ENCODE results near the gene ZNF578.

Gene ZNF578

GRCh38 chr19:52453324-52454094, at the start of gene ZNF578:
Gene ZNF578 (plus strand): TSS chr19:52453553. CDS start chr19:52501846, 48,293 bp downstream.
- TF ChIP-seq CTCF (IDR thresholded peaks at IDR 0.05; ENCODE audit: control insufficient read depth, extremely low read depth, insufficient read depth), result no peak

GRCh38 chr19:52410276-52410675, 43.1 kb upstream of the ZNF578 start:
- H3K4me3 ChIP-seq (ENCODE audit: low read depth, low read length), result no peak overlapping the region
- no peak for DNase-seq (ENCODE audit: low read depth)
- no peak for TF ChIP-seq CTCF (IDR thresholded peaks at IDR 0.05; ENCODE audit: control insufficient read depth, extremely low read depth, insufficient read depth)

More at GRCh38 chr19:52453324-52454094, at the start of gene ZNF578:
- DNase-seq (ENCODE audit: low read depth), result peak; percentile 50
- H3K4me3 ChIP-seq (ENCODE audit: low read depth, low read length), result peak within 1 kb of the TSS; percentile 64

- H3K4me3 ChIP-seq (ENCODE audit: low read depth, low read length), result no peak overlapping the region
- no peak for TF ChIP-seq CTCF (IDR thresholded peaks at IDR 0.05; ENCODE audit: control insufficient read depth, extremely low read depth, insufficient read depth)
- DNase-seq (ENCODE audit: low read depth), result no peak
These were observed 37.6 kb upstream of the ZNF578 start for GRCh38 chr19:52415711-52416110.

GRCh38 chr19:52428937-52429336, 24.4 kb upstream of the ZNF578 start, which contains the start of gene ZNF534:
Gene ZNF534 (plus strand): TSS chr19:52429148. CDS start chr19:52431475, 2,327 bp downstream.
- no peak for DNase-seq (ENCODE audit: low read depth)
- H3K4me3 ChIP-seq (ENCODE audit: low read depth, low read length), result no peak within 1 kb of the TSS
- no peak for TF ChIP-seq CTCF (IDR thresholded peaks at IDR 0.05; ENCODE audit: control insufficient read depth, extremely low read depth, insufficient read depth)

- TF ChIP-seq CTCF (IDR thresholded peaks at IDR 0.05; ENCODE audit: control insufficient read depth, extremely low read depth, insufficient read depth), result no peak
- no peak for DNase-seq (ENCODE audit: low read depth)
- H3K4me3 ChIP-seq (ENCODE audit: low read depth, low read length), result no peak overlapping the region
These were observed 11.2 kb upstream of the ZNF578 start for GRCh38 chr19:52442179-52442578.

- DNase-seq (ENCODE audit: low read depth), result no peak
- H3K4me3 ChIP-seq (ENCODE audit: low read depth, low read length), result no peak overlapping the region
- TF ChIP-seq CTCF (IDR thresholded peaks at IDR 0.05; ENCODE audit: control insufficient read depth, extremely low read depth, insufficient read depth), result no peak
These were observed 8.8 kb upstream of the ZNF578 start for GRCh38 chr19:52444506-52444905.

- no peak for TF ChIP-seq CTCF (IDR thresholded peaks at IDR 0.05; ENCODE audit: control insufficient read depth, extremely low read depth, insufficient read depth)
- no peak for DNase-seq (ENCODE audit: low read depth)
- no peak overlapping the region for H3K4me3 ChIP-seq (ENCODE audit: low read depth, low read length)
These were observed 2.1 kb upstream of the ZNF578 start for GRCh38 chr19:52451241-52451640.
